Sigmoid colon (tissue), 7 donors: Measurements from ENCODE around the gene SLCO2B1. TPM values are rescaled to one million over a fixed set of nuclear protein-coding genes. Genes with fewer than 3 reads are reported as not detected.

ENCODE experiments used
- DNase-seq: peaks from one replicate; pipeline ENCODE4 v3.0.0-alpha.2; 2019
- H3K27ac ChIP-seq, 4 donors: fragments of 200-600 bp; sonication (generic); one replicate each; pipeline ENCODE4 v1.5.1; 2016 to 2019; ENCODE audit warnings: mild to moderate bottlenecking in 1 of 4
- H3K27me3 ChIP-seq, 3 donors: fragments of 200-600 bp; sonication (generic); one replicate each; pipeline ENCODE4 v1.5.1; 2019; ENCODE audit warnings: mild to moderate bottlenecking in 1 of 3
- H3K36me3 ChIP-seq, 4 donors: fragments of 200-600 bp; sonication (generic); one replicate each; pipeline ENCODE4 v1.5.1; 2016 to 2019
- H3K4me1 ChIP-seq, 4 donors: fragments of 200-600 bp; sonication (generic); one replicate each; pipeline ENCODE4 v1.5.1; 2017 to 2019
- H3K4me3 ChIP-seq, 4 donors: fragments of 200-600 bp; sonication (generic); one replicate each; pipeline ENCODE4 v1.5.1; 2017 to 2019; ENCODE audit warnings: mild to moderate bottlenecking in 2 of 4, moderate library complexity in 1 of 4
- H3K9me3 ChIP-seq, 4 donors: fragments of 200-600 bp in 3 of 4; sonication (generic) in 3 of 4; one replicate each; pipeline versions ENCODE4 v1.5.1 to v1.6.1; 2013 to 2019
- CTCF ChIP-seq, 4 experiments: fragments of 450-650 bp in 3 of 4; fragments of 200-600 bp in 1 of 4; IDR thresholded peaks; one replicate each; pipeline ENCODE4 v1.5.1; 2016 to 2019; ENCODE audit warnings: antibody characterized with exemption in 4 of 4, mild to moderate bottlenecking in 3 of 4, moderate library complexity in 2 of 4
- EP300 ChIP-seq, 4 donors: sonication (generic); formaldehyde crosslinking; IDR thresholded peaks; one replicate each; pipeline ENCODE4 v1.6.1; 2017; ENCODE audit warnings: antibody characterized with exemption in 4 of 4
- POLR2A ChIP-seq, 2 donors: fragments of 450-650 bp; IDR thresholded peaks; one replicate each; pipeline ENCODE4 v1.6.1; 2016; ENCODE audit warnings: antibody characterized with exemption in 2 of 2, mild to moderate bottlenecking in 2 of 2, moderate library complexity in 2 of 2
- POLR2AphosphoS5 ChIP-seq, 4 donors: sonication (generic); formaldehyde crosslinking; IDR thresholded peaks; one replicate each; pipeline ENCODE4 v1.6.1; 2017; ENCODE audit warnings: antibody characterized with exemption in 4 of 4
- WGBS, 2 donors: extraction: QIAGEN DNeasy Blood & Tissue Kit; methylation state at CpG; one replicate each; pipeline ENCODE4 v1.1.7; 2013; 5-methylcytosine and 5-hydroxymethylcytosine counted together
- intact Hi-C: fragments of 100-400 bp; cut with DNase I; formaldehyde crosslinking; loops from one replicate; pipeline ENCODE4 v1.15.1; 2023
- polyA plus RNA-seq, 3 donors: library from polyadenylated mRNA; stranded (reverse); fragments of 200-250 nt; gene quantifications; one replicate each; pipeline ENCODE4 v1.2.3, GENCODE V29; 2013
- total RNA-seq, 4 donors: library from RNA; depleted of rRNA; stranded (reverse); fragments of >200 nt; gene quantifications; one replicate each; pipeline ENCODE4 v1.1.0, GENCODE V29; 2016
- donor health status: healthy with polysubstance abuse.
- donor health status: Bipolar disorder and iron deficiency.
- donor health status: healthy.

SLCO2B1 gene
- total and polyA plus RNA-seq, 7 donors: 7.8 to 47.0 (median 29.2) TPM

GRCh38 chr11:75158241-75158640 lies 7.3 kb downstream of the SLCO2B1 start:
- intact Hi-C loops: no loop called here
- Histone ChIP-seq H3K9me3 (no peaks in the 10 kb centered on the region), H3K4me1 (no peaks in the 10 kb centered on the region), H3K27me3 (no peaks in the 10 kb centered on the region), H3K4me3 (no peak overlapping the region), H3K27ac (no peak overlapping the region), H3K36me3 (no peaks in the 10 kb centered on the region)
- TF ChIP-seq POLR2A (IDR thresholded peaks at IDR 0.05): no peak
- no peak for TF ChIP-seq POLR2AphosphoS5 (IDR thresholded peaks at IDR 0.05)
- TF ChIP-seq CTCF (IDR thresholded peaks at IDR 0.05): no peak
- no peak for TF ChIP-seq EP300 (IDR thresholded peaks at IDR 0.05)
- no peak for DNase-seq

DNA sequence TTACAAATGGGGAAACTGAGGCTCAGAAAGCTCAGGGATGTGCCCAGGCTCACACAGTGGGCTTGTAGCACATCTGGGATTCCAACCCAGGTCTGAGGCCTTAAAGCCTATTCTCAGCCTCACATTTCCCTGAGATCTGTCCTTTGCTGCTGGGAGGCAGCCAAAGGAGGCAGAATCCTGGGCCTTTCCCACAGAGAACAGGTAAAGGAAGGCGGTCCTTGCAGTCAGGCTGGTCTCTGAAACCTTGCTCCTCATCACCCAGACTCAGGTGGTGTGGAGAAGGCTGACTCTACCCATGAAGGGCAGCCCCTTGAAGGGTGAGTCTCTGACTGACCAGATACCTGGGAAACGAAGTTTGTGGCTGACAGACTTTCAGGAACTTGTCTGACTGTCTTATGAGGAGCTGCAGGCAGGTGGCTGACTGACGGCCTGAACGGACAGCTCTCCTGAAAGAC lies 7.8 kb downstream of the SLCO2B1 start:
- 26 to 71% methylated on average over 4 of the region's 4 CpGs for WGBS, 2 donors
- TF ChIP-seq CTCF (IDR thresholded peaks at IDR 0.05) (no peak), EP300 (IDR thresholded peaks at IDR 0.05) (no peak), POLR2AphosphoS5 (IDR thresholded peaks at IDR 0.05) (no peak), POLR2A (IDR thresholded peaks at IDR 0.05) (no peak)
- Histone ChIP-seq H3K9me3 (no peaks in the 10 kb centered on the region), H3K4me3 (no peak overlapping the region), H3K4me1 (no peaks in the 10 kb centered on the region), H3K27me3 (no peaks in the 10 kb centered on the region), H3K27ac (no peak overlapping the region), H3K36me3 (no peaks in the 10 kb centered on the region)
- DNase-seq: no peak
- intact Hi-C loops: no loop called here

- no peak for DNase-seq
- Histone ChIP-seq H3K27me3 (no peaks in the 10 kb centered on the region), H3K4me1 (no peaks in the 10 kb centered on the region), H3K36me3 (no peaks in the 10 kb centered on the region), H3K27ac (peak overlapping the region in 3 of 4 donors; percentile 22 to 57 (median 27)), H3K4me3 (no peak overlapping the region), H3K9me3 (no peaks in the 10 kb centered on the region)
- no peak for TF ChIP-seq CTCF (IDR thresholded peaks at IDR 0.05)
- TF ChIP-seq POLR2A (IDR thresholded peaks at IDR 0.05): no peak
- TF ChIP-seq EP300 (IDR thresholded peaks at IDR 0.05): no peak
- TF ChIP-seq POLR2AphosphoS5 (IDR thresholded peaks at IDR 0.05): no peak
- intact Hi-C loops: no loop called here
- WGBS, 2 donors: 32 to 75% methylated on average over 17 of the region's 17 CpGs
These were observed 8.4 kb downstream of the SLCO2B1 start for GRCh38 chr11:75159151-75159953.

DNA sequence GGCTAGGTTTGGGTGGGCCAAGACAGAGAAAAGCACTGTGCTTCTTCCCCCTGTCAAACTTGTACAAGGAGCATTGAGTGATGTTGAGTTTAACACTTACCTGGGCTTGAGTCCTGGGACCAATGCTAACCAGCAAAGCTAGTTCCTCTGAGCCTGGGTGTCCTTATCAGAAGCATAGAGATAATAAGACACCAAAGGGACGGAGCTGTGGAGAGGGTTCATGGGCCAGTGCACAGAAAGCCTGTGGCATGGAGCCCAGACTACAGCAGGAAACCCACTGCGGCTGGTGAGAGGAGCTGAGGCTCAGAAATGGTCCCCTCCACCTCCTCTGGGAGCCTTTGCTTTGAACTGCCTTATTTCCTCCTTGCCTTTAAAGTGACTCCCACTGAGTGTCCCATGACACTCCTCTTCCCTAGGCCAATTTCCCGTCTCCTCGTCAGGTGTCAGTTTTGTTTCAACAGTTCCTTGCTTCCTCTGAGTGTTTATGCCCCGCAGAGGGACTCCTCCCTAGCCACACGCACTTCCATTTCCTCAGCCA lies 9.4 kb downstream of the SLCO2B1 start:
- TF ChIP-seq CTCF (IDR thresholded peaks at IDR 0.05) (no peak), EP300 (IDR thresholded peaks at IDR 0.05) (no peak), POLR2AphosphoS5 (IDR thresholded peaks at IDR 0.05) (no peak), POLR2A (IDR thresholded peaks at IDR 0.05) (no peak)

More for the DNA sequence above, 9.4 kb downstream of the SLCO2B1 start:
- Histone ChIP-seq H3K9me3 (no peaks in the 10 kb centered on the region), H3K27ac (peak overlapping the region in 3 of 4 donors; percentile 22 to 57 (median 27)), H3K4me1 (no peaks in the 10 kb centered on the region), H3K27me3 (no peaks in the 10 kb centered on the region), H3K4me3 (no peak overlapping the region), H3K36me3 (no peaks in the 10 kb centered on the region)
- no peak for DNase-seq
- intact Hi-C loops: no loop called here
- WGBS, 2 donors: 19 to 42% methylated on average over 6 of the region's 6 CpGs
